Caco-2 (cell line): ENCODE results near the gene TMEM181. TPM values are rescaled to one million over a fixed set of nuclear protein-coding genes. Genes with fewer than 3 reads are reported as not detected.
A peak's percentile ranks its signal among the peaks of the same experiment; 100 is the strongest.
"Not testable (repeated sequence)": the region's sequence is repeated elsewhere in the genome, so short reads cannot be mapped to it uniquely, and the experiment has no call there.

Experiments used
- BruUV-seq: library from RNA; stranded (reverse); fragments of 400-500 nt; replicated peaks from 2 replicates; lab custom pipeline; 2021; lab: Mats Ljungman, UMichigan
- CTCF ChIA-PET: fragments of 300-600 bp; sonication (Branson Sonifier 250); formaldehyde crosslinking; loops from one replicate; lab custom pipeline; 2022; ENCODE audit warnings: antibody characterized with exemption; lab: Charles Lee
- POLR2A ChIA-PET: fragments of 300-600 bp; sonication (Branson Sonifier 250); formaldehyde crosslinking; loops from one replicate; lab custom pipeline; 2022; ENCODE audit warnings: antibody characterized with exemption; lab: Charles Lee
- DNase-seq, 2 experiments: peaks; one replicate each; pipeline versions ENCODE4 v3.0.0 to v3.0.0-alpha.2; 2020 to 2022
- H3K27me3 ChIP-seq: replicated peaks from 2 replicates; pipeline ENCODE4 v1.6.0; 2011; ENCODE audit warnings: low read length; ENCODE audit not compliant: control insufficient read depth, insufficient read depth
- H3K36me3 ChIP-seq: 2 replicates; pipeline ENCODE4 v1.5.1; 2011; ENCODE audit warnings: low read length; ENCODE audit not compliant: control insufficient read depth, insufficient read depth
- H3K4me1 ChIP-seq: fragments of 250-450 bp; sonication (Bioruptor Pico); 2 replicates; pipeline ENCODE4 v1.5.1; 2020; ENCODE audit warnings: mild to moderate bottlenecking
- H3K4me3 ChIP-seq: 2 replicates; pipeline ENCODE4 v1.5.1; 2011; ENCODE audit warnings: low read depth, mild to moderate bottlenecking, control low read depth, low read length
- H3K9me3 ChIP-seq: fragments of 250-450 bp; sonication (Bioruptor Pico); 2 replicates; pipeline ENCODE4 v1.5.1; 2020; ENCODE audit warnings: mild to moderate bottlenecking, moderate library complexity
- H3K27ac Mint-ChIP-seq: one replicate; pipeline ENCODE4 v1.8.0; 2022; ENCODE audit warnings: mixed read lengths; ENCODE audit not compliant: unreplicated experiment
- H3K27me3 Mint-ChIP-seq: one replicate; pipeline ENCODE4 v1.8.0; 2022; ENCODE audit warnings: mixed read lengths; ENCODE audit not compliant: insufficient read depth, unreplicated experiment
- H3K36me3 Mint-ChIP-seq: one replicate; pipeline ENCODE4 v1.8.0; 2022; ENCODE audit warnings: mild to moderate bottlenecking, mixed read lengths; ENCODE audit not compliant: insufficient read depth, unreplicated experiment
- H3K4me1 Mint-ChIP-seq: one replicate; pipeline ENCODE4 v1.8.0; 2022; ENCODE audit warnings: low read depth, mixed read lengths; ENCODE audit not compliant: unreplicated experiment
- H3K4me3 Mint-ChIP-seq: one replicate; pipeline ENCODE4 v1.8.0; 2022; ENCODE audit warnings: mild to moderate bottlenecking, moderate library complexity, mixed read lengths; ENCODE audit not compliant: unreplicated experiment
- H3K9me3 Mint-ChIP-seq: one replicate; pipeline ENCODE4 v1.8.0; 2022; ENCODE audit warnings: mixed read lengths; ENCODE audit not compliant: unreplicated experiment
- CTCF ChIP-seq, 2 experiments: fragments of 200-600 bp in 1 of 2; IDR thresholded peaks; 1 replicate in 1 of 2; 2 replicates in 1 of 2; pipeline versions ENCODE4 v1.5.1 to v1.8.0; 2011 to 2022; ENCODE audit warnings: antibody characterized with exemption in 1 of 2, control low read depth in 1 of 2, inconsistent platforms in 1 of 2, low read depth in 1 of 2, low read length in 1 of 2, mild to moderate bottlenecking in 1 of 2, moderate library complexity in 1 of 2; ENCODE audit not compliant: insufficient read depth in 1 of 2, severe bottlenecking in 1 of 2, unreplicated experiment in 1 of 2
- intact Hi-C: fragments of 100-400 bp; cut with micrococcal nuclease; formaldehyde crosslinking; loops from one replicate; pipeline ENCODE4 v1.10.0; 2022; ENCODE audit not compliant: unreplicated experiment
- total RNA-seq: library from RNA; stranded (reverse); gene quantifications from 2 replicates; pipeline ENCODE4 v1.2.3, GENCODE V29; 2022

TMEM181 gene
- total RNA-seq, 1 experiment from 2014 or later = 26.7 TPM

- Histone ChIP-seq H3K27me3 (no peaks in the 10 kb centered on the region), H3K36me3 (peaks cover 2% of the 10 kb centered on the region; the same call in 1 of the 2 replicates), H3K4me1 (peaks cover 35% of the 10 kb centered on the region), H3K9me3 (no peaks in the 10 kb centered on the region), H3K4me3 (peak overlapping the region; percentile 11; the same call in 1 of the 2 replicates)
- peaks cover 35% of the 10 kb centered on the region for H3K4me1 Mint-ChIP-seq
- BruUV-seq = no TSS peak
- peak overlapping the region; percentile 50 for H3K4me3 Mint-ChIP-seq
- intact Hi-C loops = loop anchor here (2.0 kb wide), 1 partner anchor 397 kb away; no protein-coding TSS in a partner anchor
- peaks cover 55% of the 10 kb centered on the region for H3K36me3 Mint-ChIP-seq
- no peak for TF ChIP-seq CTCF (IDR thresholded peaks at IDR 0.05; ENCODE audit: insufficient read depth in 1 of 2, low read depth in 1 of 2, low read length in 1 of 2, severe bottlenecking in 1 of 2, unreplicated experiment in 1 of 2)
- peak overlapping the region; percentile 75 for H3K27ac Mint-ChIP-seq
- DNase-seq = peak; percentile 87 to 89
- H3K27me3 Mint-ChIP-seq = no peaks in the 10 kb centered on the region
- no peaks in the 10 kb centered on the region for H3K9me3 Mint-ChIP-seq
- POLR2A ChIA-PET = interaction anchor here (0.6 to 1.3 kb wide), 3 partner anchors 32 to 207 kb away, joined by 5 to 14 read pairs (median 6); partner anchors contain the start of genes DYNLT1 and EZR
- CTCF ChIA-PET = interaction anchor here (1.4 kb wide), 1 partner anchor 398 kb away, joined by 6 read pairs; no protein-coding TSS in a partner anchor
These were observed 51.9 kb downstream of the TMEM181 start for GRCh38 chr6:158611541-158612370.

GRCh38 chr6:158614606-158615005 is 54.7 kb downstream of the TMEM181 start:
- H3K36me3 ChIP-seq, H3K27ac Mint-ChIP-seq, H3K9me3 Mint-ChIP-seq, H3K9me3 ChIP-seq, DNase-seq, H3K27me3 Mint-ChIP-seq, H3K4me3 Mint-ChIP-seq, BruUV-seq, H3K4me3 ChIP-seq, CTCF ChIA-PET, H3K27me3 ChIP-seq, POLR2A ChIA-PET, intact Hi-C loops: not testable (repeated sequence)
- peaks cover 35% of the 10 kb centered on the region for H3K4me1 ChIP-seq
- peaks cover 31% of the 10 kb centered on the region for H3K4me1 Mint-ChIP-seq
- peaks cover 62% of the 10 kb centered on the region for H3K36me3 Mint-ChIP-seq

GRCh38 chr6:158618289-158618688 is 58.4 kb downstream of the TMEM181 start:
- H3K4me3 Mint-ChIP-seq, H3K4me3 ChIP-seq, H3K4me1 Mint-ChIP-seq, POLR2A ChIA-PET, H3K27me3 Mint-ChIP-seq, H3K27me3 ChIP-seq, H3K9me3 Mint-ChIP-seq, H3K36me3 ChIP-seq, CTCF ChIA-PET, DNase-seq, H3K9me3 ChIP-seq, BruUV-seq, H3K4me1 ChIP-seq, H3K27ac Mint-ChIP-seq, intact Hi-C loops: not testable (repeated sequence)
- H3K36me3 Mint-ChIP-seq = peaks cover 80% of the 10 kb centered on the region
